NCI-H146 (cell line): ENCODE measurements around the gene MLXIP.
A peak's percentile ranks its signal among the peaks of the same experiment; 100 is the strongest.

ENCODE experiments used
- DNase-seq: peaks from one replicate; lab custom pipeline; 2025; lab: John Stamatoyannopoulos, UW

Gene MLXIP

GRCh38 chr12:122187466-122187865 is 108.9 kb downstream of the MLXIP start:
- no peak for DNase-seq

- no peak for DNase-seq
Measured at GRCh38 chr12:122189626-122190475, 111.3 kb downstream of the MLXIP start.

- DNase-seq, result peak; percentile 63
Measured at GRCh38 chr12:122190842-122191668, 112.5 kb downstream of the MLXIP start.

- no peak for DNase-seq
Measured at GRCh38 chr12:122192441-122192840, 113.9 kb downstream of the MLXIP start.

GRCh38 chr12:122194804-122195203 is 116.2 kb downstream of the MLXIP start:
- no peak for DNase-seq

- no peak for DNase-seq
Measured at GRCh38 chr12:122195405-122195804, 116.8 kb downstream of the MLXIP start.
